Endothelial cell of hepatic sinusoid (primary cell): ENCODE data around the gene TANGO2.

Source experiments
- in situ Hi-C: cut with HindIII; loops from 2 replicates; pipeline ENCODE4 v1.10.0; 2017; ENCODE audit warnings: low sequenced_read_pairs

TANGO2 gene

DNA sequence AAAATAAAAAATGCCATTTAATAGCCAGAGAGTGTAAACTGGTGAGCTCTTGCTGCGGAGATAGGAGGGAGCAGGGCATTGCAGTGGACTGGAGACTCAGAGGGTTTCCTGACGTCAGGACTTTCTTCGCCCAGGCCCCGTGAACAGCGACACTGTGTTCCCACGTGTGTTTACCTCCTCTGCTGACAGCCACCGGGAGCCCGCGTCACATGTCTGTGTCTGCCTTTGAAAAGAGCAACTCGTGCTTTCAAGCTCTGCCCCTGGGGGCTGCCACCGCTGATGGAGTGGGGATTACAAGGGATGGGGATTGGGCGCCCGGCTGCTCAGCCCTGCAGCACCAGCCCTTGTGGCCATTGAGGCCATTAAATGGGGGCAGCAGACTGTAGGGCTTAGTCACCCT is 3.3 kb downstream of the TANGO2 start:
- in situ Hi-C loops: loop anchor here (5.0 kb wide), 1 partner anchor 52 kb away; no protein-coding TSS in a partner anchor

- in situ Hi-C loops: loop anchor here (5.0 kb wide), 1 partner anchor 53 kb away; no protein-coding TSS in a partner anchor
Measured at GRCh38 chr22:20024650-20025397, 3.9 kb downstream of the TANGO2 start.

GRCh38 chr22:20025401-20026203 is 4.7 kb downstream of the TANGO2 start:
- in situ Hi-C loops: no loop called here

- in situ Hi-C loops: no loop called here
Measured at GRCh38 chr22:20026204-20026908, 5.4 kb downstream of the TANGO2 start.

GRCh38 chr22:20026996-20027601 is 6.2 kb downstream of the TANGO2 start:
- in situ Hi-C loops: no loop called here

DNA sequence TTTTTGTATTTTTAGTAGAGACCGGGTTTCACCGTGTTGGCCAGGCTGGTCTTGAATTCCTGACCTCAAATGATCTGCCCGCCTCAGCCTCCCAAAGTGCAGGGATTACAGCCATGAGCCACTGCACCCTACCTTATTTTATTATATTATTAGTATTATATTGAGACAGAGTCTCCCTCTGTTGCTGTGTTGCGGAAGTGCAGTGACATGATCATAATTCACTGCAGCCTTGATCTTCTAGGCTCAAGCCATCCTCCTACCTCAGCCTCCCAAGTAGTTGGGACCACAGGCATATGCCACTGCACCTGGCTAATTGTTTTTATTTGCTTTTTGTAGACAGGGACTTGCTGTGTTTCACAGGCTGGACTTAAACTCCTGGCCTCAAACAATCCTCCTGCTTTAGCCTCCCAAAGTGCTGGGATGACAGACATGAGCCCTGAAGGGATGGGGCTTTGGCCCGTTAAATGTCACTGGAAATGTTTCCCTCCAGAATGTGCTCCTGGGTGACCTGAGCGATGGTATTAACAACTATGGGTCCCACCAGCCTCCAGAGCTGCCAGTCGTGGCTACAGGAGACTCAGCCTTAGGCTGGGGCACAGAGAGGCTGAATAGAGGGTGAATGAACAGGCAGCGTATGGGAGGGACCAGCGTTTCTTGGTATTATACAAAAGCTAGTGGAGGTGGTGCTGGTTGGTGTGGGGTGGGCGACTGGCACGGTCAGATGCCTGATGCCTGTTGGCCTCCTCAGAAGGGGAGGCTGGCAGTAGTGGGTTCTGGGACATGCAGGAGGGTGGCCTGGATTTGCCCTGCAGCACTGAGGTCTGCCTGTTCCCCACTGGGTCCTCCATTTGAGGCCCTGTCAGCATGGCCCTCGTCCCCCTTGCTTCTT is 7.3 kb downstream of the TANGO2 start:
- in situ Hi-C loops: no loop called here

DNA sequence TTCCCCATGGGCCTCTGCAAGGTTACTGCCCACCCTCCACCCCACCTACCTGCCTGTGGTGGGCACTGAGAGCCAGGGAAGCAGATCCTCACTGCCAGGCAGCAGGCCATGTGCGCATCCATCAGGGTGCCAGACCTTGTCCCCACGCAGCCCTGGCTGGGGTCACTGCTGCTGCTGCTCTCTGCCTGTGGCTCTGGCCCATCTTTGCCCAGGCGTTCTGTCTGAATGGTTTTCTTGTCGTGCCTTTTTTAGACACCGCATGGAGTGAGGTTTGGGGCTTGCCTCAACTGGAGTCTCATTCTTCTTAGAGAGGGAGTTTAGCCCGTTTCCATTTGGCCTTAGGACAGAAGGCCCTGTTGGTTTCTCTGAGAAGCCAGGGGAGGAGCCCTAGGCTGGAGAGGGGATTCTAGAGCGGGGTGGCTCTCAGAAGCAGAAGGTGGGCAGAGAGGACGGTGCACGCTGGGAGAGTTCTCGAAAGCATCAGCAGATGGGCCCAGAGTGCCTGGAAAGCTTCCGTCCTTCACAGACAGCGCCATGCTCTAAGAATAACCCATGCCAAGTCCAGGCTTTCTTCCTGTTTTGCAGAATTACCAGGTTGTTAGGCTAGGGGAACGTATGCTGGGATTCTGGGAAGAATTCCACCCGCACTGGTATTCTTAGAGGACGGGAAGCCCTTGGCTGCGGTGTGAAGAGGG is 8.1 kb downstream of the TANGO2 start:
- in situ Hi-C loops: no loop called here

- in situ Hi-C loops: no loop called here
Measured at GRCh38 chr22:20029550-20030225, 8.8 kb downstream of the TANGO2 start.

- in situ Hi-C loops: no loop called here
Measured at GRCh38 chr22:20031732-20032406, 11.0 kb downstream of the TANGO2 start.

DNA sequence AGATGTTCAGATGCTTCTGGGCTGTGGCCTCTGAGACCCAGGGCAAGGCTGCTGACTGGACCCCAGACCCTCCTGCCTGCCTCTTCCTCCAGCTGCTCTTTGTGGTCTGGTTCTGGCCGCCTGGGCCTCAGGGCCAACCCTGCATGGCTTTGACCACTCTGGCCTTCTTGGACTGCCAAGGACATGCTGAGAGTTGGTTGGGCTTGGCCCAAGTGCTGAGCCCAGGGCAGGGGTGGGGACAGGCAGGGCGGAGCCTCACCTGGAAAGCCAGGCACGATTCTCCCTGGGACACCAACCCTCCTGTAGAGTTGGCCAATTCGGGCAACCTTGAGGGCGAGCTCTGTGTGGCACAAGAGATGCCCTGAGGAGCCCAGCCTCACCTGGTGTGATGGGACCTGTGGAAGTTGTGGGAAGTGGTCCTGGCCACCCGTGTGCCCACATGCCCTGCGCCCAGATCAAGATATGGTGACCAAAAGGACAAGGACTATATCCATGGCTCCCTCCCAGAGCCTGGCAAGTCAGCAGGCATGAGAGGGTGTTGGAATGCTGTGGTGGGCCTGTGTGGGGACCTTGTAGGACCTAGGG is 11.6 kb downstream of the TANGO2 start:
- in situ Hi-C loops: no loop called here

GRCh38 chr22:20033045-20033706 is 12.3 kb downstream of the TANGO2 start:
- in situ Hi-C loops: no loop called here

GRCh38 chr22:20034143-20034542 is 13.2 kb downstream of the TANGO2 start:
- in situ Hi-C loops: no loop called here

DNA sequence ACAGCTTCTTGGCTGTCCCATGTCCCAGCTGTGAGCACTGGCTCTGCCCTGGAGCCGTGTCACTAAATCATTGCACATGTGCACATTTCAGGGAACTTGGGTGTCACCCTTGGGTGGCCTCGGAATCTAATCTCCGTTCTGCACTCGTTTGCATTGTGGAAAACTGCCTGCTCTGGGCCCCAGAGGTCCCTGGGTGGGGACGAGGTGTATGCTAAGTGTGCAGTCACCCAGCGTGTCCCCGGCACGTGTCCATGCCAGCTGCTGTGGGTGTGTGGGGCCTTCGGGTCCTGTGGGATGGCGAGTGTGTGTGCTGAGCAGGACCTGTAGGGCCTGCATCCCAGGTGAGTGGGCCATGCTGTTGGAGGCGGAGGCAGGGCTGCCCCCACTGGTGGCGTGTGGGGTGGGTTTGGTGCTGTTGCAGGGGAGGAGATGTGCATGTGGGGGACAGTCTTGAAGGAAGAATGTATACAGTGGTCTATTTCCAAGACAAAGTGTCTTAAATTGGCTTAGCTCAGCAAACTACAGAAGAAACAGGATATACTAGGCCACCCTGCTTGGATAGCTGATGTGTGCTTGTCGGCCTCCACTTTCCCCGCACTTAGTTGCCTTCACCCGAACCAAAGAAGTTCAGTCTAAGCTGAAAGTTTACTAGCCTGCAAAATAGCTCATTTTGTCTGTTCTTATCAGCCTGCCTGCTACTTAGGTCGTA is 14.6 kb downstream of the TANGO2 start:
- in situ Hi-C loops: no loop called here

GRCh38 chr22:20036084-20036482 is 15.2 kb downstream of the TANGO2 start:
- in situ Hi-C loops: no loop called here

DNA sequence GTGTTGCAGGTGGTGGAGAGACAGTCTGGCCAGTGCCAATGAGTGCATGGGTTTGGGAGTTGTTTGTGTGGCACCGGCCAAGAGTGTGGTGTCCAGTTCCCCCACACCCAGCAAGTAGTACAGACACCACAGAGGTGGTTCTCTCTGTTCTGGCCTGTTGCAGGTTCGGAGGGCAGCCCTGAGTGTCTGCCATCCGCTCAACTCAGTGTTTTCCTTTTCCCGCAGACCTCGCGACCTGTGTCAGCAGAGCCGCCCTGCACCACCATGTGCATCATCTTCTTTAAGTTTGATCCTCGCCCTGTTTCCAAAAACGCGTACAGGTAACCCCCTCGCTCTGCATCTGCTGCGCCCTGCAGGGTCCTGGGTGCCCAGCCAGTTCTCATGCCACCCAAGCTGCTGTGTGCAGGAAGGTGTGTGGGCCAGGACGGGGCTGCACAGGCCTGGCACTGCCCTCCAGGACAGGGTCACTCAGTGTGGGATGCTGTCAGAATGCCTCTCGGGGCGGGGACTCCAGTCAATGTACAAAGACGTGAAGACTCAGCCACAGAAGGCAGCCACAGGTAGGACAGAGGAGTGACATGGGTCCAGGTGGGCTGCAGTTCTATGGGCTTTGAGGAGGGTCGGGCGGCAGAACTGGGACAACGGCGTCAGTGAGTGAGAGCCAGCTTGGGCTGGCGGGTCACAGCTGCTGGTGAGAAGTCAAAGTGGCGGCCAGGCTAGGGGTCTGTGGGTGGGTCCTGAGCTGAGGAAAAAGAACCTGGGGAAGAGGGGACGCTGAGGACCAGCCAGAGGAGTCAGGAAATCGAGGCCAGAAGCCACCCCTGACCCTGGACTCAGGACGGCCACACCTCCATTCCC is 15.9 kb downstream of the TANGO2 start:
- in situ Hi-C loops: no loop called here

DNA sequence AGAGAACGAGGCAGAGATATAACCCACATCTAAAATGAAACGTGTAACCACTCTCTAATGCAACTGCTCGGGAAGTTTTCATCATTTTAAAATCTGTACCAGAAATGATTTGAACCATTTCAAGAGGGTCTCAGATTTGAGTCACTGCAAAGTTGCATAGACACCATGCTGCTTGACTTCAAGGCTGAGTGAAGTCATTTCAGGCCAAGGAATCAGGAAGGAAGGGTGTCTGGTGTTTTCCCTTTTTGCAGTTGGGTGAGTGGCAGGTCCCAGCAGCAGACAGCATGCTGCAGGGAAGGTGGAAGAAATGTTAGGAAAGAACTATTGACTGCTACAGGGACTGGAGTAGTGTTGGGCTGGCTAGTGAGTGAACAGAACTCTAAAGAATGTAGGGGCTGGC is 16.5 kb downstream of the TANGO2 start:
- in situ Hi-C loops: no loop called here
